Stimulated activated CD4-positive, alpha-beta T cell treated with anti-CD3 and anti-CD28 coated beads, Interleukin-2, amount 100 ng/mL, for 4 hours (primary cell): ENCODE results near the gene OR51L1.
"Not testable (repeated sequence)": the region's sequence is repeated elsewhere in the genome, so short reads cannot be mapped to it uniquely, and the experiment has no call there.

Experiments
- DNase-seq: peaks from one replicate; pipeline ENCODE4 v3.0.0-alpha.2; 2020; ENCODE audit warnings: low read depth

Gene OR51L1, protein sequence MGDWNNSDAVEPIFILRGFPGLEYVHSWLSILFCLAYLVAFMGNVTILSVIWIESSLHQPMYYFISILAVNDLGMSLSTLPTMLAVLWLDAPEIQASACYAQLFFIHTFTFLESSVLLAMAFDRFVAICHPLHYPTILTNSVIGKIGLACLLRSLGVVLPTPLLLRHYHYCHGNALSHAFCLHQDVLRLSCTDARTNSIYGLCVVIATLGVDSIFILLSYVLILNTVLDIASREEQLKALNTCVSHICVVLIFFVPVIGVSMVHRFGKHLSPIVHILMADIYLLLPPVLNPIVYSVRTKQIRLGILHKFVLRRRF

DNA sequence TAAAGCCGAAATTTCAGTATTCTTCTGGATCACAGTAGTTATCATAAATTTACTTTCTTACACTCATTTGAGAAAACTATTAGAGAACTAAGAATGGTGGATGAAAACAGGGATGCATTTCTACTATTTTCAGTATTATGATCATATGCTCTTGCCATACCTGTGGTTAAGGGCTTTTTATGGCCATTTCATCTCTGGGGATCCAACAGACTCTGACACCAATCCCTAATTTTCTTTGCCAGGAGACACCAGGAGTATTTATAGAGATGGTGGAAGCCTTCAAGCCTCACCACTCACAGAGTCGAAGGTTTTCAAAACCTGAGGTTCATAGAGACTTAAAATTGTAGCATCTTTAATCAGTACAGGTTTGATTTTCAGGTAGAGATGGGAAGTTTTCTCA lies at the start of gene OR51L1:
Gene OR51L1, plus strand, starts transcription at position 301 of the 400 bp plus-strand sequence. CDS start 4,132 bp downstream, outside the sequence.
- no peak for DNase-seq

DNA sequence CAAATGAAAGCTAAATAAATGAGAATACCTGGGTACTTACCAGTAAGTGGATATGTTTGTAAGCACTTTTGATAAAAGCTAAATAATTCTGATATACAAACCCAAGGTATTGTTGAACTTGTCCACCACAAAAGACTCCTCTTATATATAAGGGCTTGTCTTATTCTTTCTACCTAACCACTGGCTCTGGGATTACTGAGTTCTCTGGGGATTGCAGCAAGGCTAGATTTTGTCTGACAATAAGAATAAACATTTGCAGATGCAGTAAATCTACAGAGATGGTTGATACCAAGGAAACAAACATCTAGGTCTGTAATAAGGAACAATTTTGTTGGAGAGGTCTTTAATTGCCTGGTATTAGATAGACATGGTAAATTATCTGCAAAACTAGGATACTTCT lies 47.1 kb upstream of the OR51L1 start, which contains the start of gene OR51A4:
Gene OR51A4, minus strand, starts transcription at position 101 of the 400 bp plus-strand sequence. CDS start 505 bp downstream, outside the sequence.
- no peak for DNase-seq

DNA sequence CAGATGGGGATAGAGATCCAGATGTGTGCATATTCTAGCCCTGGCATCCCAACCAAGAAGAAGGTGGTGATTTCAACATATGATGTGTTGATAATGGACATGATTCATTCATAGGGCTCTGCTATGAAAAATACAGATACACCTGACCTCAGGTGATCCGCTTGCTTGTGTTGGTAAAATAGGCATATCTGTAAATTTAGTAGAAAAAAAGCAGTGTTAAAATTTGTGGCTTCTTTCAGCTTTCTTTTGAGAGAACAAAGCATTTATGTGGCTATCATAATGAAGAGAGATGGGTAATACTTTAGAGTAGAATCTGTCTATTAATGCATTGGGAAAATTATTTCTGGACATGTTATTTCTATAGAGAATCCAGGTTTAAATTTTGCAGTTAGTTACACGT lies 39.0 kb upstream of the OR51L1 start, which contains the start of gene OR51A2:
Gene OR51A2, minus strand, starts transcription at position 101 of the 400 bp plus-strand sequence. Its CDS starts 0 bp downstream, at position 101.
- not testable (repeated sequence) for DNase-seq

DNA sequence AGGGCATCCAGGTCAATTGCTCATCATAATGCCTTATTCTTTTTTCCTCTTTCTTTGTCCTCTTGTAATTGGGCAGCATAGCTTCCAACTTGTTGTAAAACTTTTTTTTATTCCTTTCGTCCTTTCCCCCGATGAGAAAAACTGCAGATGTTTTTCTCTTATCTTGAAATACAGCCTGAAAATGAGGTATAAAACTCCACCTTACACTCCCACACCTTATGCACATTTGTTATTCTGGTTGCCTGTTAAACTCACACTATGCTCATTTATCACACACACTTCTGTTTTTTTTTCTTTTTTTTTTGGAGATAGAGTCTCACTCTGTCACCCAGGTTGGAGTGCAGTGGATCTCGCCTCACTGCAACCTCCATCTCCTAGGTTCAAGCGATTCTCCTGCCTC lies 37.3 kb upstream of the OR51L1 start:
- no peak for DNase-seq

DNA sequence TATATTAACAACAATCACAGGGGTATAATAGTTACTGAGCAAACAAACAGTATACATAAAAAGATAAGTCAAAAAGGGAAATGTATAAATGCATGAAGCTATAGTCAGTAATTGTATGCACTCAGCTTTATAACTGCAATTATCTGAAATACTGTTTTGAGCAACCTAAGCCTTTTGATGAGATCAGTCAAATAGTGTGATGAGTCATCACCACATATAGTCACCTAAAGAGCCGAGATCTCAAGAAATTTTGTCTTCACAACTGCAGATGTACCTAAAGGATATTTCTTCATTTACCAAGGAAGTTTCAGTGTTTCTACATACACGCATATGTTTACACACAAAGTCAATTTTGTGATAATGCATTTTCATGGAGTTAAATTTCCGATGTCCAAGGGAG lies 33.8 kb upstream of the OR51L1 start:
- no peak for DNase-seq

DNA sequence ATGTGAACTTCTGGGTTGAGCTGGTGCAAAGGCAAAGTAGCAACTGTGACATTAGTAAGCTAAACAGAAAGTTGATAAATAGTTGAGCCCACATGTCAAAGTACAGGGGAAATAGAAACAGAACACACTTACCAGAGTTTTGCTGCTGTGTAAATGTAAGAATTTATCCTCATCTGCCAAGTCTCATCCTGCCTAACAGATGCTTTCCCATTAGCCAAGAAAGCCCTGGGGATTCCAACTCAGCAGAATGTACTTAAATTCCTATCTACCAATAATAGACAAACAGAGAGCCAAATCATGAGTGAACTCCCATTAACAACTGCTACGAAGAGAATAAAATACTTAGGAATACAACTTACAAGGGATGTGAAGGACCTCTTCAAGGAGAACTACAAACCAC lies 31.8 kb upstream of the OR51L1 start:
- DNase-seq = no peak

DNA sequence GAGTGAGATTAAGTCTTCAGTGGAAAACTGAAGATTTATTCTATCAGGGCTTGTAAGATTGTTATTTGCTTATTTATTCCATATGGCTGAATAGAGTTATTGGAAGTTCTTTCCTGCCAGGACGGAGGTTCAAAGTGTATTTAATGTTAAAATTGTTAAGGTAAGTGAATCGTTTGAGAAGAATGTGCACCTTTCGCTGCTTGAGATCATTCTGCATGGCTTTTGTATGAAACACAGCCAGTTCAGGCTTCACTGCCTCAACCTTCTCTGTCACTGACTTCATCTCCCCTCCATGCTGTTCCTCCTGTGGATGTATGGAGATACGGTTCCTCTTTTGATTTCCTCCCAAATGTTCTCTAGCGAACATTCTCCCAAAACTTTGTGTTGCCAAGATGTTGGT lies 19.2 kb upstream of the OR51L1 start:
- DNase-seq = no peak

DNA sequence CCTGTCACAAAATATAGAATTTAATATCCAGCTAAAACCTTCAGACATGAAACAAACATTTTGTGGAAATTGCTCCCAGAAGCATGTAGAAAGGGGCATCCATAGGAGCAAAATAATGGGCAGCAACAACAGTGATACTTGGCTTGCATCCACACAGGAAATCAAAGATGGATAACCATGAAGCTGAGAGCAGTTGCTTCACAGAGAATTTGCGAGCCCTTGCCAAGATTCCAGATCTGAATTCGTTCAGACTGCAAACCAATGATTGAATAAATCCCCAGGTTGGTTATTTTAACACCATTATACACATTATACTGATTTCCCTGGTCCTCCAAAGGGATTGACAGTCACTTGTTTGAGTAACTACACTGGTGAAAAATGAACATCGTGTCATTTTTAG lies 15.6 kb upstream of the OR51L1 start:
- no peak for DNase-seq

DNA sequence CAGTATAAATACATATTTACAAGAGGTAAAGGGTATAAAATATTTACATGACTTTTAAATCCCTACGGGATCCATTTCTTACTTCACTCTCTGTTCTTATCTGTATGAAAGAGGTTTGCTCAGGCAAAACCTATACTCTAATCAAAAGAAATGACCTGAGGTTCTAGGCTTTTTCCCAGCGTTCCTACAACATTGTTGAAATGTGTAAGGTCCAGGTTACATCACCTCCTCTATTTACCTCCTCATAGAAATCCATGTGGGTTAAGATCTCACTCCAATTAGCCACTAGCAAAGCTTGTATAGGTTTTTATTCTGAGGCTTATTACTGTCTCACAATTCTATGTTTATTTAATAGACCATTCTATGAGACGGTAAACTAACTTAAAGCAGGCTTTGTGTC lies 12.0 kb upstream of the OR51L1 start:
- no peak for DNase-seq

DNA sequence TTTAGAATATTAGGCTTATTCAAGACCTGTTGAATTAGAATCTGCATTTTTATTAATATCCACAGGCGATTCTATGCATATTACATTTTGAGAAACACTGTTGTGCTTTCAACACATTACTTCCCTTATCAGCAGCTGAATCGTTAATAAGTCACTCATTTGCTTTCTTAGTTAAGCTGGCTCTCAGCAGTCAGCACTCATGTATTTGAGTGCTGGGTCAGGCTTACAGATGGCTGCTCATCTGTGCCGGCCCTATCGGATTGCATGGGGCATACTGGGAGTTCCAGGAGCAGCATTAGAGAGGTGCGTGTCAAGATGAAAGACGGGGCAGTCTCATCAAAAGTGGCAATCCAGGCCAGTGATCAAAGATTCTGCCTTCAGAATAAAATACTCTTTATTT lies 10.8 kb upstream of the OR51L1 start:
- DNase-seq = no peak

DNA sequence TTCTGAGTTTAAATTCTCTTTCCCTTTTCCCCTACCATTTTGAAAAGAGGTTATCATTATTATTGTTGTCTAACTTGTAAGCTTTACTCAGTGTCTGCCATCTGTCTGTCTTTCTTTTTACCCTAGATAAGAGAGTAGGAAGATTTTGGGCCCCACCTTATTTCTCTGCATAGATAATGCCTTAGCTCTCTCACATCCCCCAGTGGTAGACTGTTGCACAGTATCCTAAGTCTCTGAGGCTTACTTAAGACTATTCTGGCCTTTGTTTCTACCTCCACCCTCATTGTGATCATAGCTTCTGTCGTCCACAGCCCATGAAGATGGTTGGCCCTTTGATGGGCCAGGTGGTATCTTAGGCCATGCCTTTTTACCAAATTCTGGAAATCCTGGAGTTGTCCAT lies 3.6 kb upstream of the OR51L1 start:
- DNase-seq = no peak

DNA sequence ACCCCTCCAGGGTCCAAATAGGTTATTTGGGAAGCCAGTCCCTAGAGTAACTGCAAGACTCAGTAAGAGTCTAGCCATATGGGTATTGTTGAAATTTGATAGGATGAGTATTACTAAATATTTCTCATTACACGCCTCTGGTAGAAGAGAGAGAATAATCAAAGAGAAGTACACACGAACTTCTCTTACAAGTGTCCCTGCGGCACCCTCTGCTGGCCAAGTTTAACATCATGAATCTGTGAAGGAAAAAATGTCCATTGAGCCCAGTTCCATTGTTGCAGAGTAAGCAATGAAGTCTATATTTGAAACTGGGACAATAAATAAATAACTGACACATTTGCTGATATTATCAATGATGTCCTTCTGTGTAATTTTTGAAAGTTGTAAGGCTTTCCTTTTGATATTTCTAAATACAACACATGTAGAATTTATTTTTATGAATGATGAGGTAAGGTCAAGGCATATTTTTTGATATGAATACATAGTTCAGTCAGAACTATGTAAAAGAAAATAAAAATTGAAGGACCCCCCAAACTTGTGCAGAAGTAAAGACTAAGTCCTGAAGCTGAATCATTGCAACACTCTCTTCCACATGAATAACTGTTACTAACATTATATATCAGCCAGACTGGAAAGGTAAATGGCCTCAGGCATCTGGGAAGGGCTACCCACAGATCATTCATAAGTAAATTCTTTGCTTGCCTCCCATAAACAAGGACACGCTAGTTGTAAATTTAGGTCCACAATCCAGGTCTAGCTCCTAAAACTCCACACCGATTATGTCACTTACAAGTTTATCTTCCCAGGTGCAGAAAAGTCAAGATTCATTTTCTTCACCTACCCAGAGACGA lies 10.0 kb downstream of the OR51L1 start:
- no peak for DNase-seq

DNA sequence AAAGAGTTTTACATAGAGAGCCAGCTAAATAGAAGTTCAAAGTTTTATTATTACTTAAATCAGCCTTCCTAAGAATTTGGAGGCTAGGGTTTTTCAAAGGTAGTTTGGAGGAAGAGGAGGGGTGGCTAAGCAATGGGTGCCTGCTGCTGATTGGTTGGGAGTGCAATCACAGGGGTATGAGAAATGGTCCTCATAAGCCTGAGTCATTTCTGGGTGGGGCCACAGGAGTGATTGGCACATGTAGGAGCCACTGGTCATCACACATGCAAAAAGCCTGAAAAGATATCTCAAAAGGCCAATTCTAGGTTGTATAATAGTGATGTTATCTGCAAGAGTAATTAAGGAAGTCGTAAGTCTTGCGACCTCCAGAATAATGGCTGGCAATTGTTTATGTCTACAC lies 12.9 kb downstream of the OR51L1 start:
- DNase-seq = no peak

DNA sequence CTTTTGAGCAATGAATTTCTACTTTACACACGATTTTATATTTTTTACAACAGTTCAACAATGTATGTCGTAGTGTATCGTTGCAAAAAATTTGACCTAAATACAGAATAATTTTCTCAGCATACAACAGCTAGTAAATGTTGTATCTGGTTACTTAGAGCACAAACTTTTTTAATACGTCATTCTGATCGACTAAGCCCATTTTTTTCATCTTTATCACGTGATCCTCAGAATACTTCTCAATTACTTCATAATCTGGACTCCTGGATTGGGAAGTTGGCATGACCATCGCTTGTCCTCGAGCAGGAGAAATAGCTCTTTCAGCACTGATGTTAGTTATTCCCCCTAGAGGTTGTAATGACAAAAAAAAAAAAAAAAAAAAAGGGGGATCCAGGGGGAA lies 16.6 kb downstream of the OR51L1 start:
- no peak for DNase-seq

DNA sequence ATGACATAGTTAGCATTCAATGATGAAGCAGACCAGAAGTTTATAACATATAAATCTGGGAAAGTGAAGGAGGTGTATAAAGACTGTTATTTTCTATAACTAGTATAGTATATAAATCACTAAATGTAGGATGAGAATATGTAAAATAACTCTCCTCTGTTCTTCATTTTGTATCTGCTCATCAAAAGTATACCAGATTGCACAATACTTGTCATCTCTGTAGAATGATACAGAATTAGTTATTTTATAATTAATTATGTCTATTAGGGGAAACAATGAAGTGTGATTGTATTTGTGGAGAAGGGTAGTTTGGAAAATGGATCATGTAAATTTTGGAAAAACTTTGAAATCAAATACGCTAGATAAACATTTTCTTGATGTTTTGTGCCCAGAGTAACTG lies 18.4 kb downstream of the OR51L1 start:
- DNase-seq = no peak

DNA sequence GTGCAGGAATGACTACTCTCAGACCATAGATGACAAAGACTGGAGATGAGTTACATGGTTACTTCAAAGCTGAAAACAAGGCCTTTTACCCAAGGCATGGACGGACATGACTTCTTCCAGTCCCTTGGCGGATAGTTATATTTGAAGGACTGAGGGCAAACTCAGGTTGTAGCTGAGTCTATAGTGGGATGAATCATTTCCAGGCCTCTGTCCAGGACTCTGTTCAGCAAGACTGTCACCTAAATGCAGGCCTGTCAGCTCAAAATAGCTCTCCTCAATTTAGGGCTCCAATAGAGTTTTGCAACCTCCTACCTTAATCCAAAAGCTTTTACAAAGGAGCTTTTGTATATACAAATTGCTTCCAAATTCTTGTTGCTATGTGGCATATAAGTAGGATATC lies 27.3 kb downstream of the OR51L1 start:
- no peak for DNase-seq

DNA sequence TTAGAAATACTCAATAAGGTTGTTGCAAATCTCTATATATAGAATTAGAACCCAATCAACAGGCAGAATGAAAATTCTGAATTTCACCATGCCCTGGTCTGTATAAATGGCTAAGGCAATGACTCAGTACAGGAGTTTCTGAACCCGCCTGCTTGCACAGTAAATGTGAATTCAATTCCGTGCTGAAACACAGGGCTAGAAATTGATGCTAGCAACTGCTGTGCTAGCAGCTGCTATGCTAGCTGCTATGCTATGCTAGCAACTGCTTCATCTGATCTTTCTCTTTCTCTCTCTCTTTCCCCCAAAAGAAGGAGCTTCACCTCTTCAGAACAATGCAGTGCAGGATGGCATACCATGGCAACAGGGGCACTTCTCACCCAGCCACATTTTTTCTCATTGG lies 42.0 kb downstream of the OR51L1 start:
- no peak for DNase-seq

DNA sequence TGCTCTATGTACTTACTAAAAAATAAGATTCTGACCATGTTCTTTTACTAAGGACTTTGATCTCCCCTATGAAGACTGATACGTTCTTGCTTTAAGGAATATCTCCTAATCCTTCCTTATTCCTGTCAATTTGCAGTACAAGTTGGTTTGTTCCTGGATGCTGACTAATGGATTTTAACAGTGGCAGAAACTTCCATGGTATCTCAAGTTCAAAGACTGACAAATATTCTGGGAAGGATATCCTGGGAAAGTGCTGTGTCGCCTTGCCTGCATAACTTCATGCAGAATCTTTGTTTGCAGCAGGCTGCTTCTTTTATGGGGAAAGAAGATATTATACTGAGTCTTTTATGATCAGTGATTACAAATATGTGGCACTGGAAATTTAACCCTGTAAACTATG lies 43.3 kb downstream of the OR51L1 start:
- no peak for DNase-seq

DNA sequence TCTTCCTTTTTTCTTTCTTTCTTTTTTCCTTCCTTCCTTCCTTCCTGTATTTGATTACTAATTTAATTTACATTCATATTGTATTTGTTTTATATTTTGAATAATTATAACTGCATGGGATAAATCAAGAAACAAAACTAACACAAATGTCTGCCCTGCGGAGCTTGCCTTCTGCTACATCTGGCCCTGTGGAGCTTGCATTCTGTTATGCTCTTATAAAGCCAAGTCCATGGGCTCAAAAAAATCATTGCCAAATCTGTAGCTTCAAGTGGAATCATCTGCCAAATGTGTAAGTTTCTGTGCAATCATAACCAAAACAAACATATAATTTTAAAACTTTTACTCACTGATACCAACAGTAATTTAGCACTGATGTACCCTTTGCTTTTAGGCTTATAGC lies 43.7 kb downstream of the OR51L1 start:
- DNase-seq = no peak

DNA sequence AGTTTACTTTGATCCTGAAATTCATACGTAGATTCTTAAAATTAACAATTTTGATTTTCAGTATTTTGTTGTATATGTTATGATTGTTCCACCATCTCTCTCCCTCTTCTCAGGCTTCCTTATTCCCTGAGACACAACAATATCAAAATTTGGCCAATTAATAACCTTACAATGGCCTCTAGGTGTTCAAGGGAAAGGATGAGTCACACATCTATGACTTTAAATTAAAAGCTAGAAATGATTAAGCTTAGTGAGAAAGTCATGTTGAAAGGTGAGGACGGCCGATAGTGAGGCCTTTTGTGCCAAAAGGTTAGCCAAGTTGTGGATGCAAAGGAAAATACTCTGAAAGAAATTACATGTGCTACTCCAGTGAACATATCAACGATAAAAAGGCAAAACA lies 46.2 kb downstream of the OR51L1 start:
- DNase-seq = no peak

DNA sequence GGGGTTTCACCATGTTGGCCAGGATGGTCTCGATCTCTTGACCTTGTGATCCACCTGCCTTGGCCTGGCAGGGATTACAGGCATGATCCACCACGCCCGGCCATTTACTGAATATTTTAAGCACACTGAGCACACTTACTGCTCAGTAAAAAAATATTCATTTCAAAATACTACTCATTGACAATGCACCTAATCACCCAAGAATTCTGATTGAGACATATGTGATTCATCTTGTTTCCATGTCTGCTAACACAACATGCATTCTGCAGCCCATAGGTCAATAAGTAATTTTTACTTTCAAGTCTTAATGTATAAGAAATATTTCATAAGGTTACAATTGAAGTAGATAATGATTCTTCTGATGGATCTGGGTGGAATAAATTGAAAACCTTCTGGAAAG lies 47.4 kb downstream of the OR51L1 start:
- DNase-seq = no peak

DNA sequence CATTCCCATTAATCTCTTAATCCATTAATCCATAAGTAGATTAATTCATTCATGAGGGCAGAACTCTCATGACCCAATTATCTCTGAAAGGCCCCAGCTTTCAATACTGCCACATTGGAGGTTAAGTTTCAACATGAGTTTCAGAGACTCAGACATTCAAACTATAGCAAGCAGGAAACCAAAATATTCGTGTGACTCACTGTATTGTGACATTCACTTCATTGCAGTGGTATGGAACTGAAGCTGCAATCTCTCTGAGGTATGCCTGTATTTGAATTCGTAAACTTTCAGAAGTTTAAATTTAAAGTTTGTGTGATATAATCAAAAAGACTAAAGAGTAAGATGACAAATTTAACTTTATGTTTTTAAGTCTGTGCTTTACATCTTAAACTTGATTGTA lies 48.7 kb downstream of the OR51L1 start:
- no peak for DNase-seq

DNA sequence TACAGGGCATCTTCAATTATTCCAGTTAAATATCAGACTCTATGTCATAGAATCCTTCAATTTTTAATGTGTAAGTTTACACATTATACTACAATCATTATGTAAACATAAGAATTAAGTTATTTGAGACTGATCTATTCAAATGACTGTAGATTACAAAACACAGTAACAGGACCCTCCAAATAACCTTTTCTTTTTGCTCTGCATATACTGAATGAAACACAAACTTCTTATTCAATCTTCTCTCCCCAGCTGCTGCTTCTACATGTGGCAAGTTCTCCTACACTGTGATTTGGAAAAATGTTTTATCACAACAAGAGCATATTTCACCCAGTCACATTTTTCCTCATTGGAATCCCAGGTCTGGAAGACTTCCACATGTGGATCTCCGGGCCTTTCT lies 51.6 kb downstream of the OR51L1 start, which contains the start of gene OR52J3:
Gene OR52J3, plus strand, starts transcription at position 301 of the 400 bp plus-strand sequence. Its CDS starts 0 bp downstream, at position 301.
- DNase-seq = no peak
